ENCODE measurements around the gene THUMPD3. TPM values are rescaled to one million over a fixed set of nuclear protein-coding genes. Genes with fewer than 3 reads are reported as not detected.
A peak's percentile ranks its signal among the peaks of the same experiment; 100 is the strongest.

THUMPD3 gene
- total RNA-seq, 1 experiment from 2014 or later, result 46.3 TPM

- no peak for DNase-seq (ENCODE audit: low read depth)
Measured at GRCh38 chr3:9415485-9416138, 52.8 kb downstream of the THUMPD3 start.

DNA sequence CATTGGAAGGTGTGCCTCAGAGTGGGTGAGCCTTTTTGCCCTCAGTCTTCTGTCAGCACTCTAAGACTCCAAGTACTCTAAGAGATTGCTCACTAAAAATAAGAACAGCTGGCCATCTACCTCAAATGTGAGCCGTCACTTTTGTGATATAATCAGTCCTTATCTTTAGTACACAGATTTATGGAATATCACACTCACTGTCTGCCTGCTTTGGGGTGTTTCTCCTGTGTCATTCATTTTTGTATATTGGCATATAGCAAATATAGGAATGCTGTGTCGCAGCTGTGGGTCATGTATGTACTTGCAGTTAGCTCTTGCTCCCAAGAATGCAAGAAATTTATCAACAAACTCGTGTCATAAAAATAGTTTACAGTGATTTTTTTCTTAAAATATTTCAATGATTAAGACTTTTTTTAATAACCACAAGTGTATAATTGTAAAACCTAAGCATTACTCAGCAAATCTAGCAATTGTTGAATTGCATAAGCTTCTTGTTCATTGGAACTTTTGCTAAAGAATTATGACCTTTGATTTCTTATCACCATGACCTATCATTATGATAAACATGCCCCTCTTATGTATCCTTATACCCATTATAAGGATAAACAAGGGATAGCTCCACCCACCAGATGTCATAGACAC, 53.4 kb downstream of the THUMPD3 start:
- no peak for DNase-seq (ENCODE audit: low read depth)

GRCh38 chr3:9420850-9421549, 58.1 kb downstream of the THUMPD3 start:
- DNase-seq (ENCODE audit: low read depth), result peak; percentile 74

DNA sequence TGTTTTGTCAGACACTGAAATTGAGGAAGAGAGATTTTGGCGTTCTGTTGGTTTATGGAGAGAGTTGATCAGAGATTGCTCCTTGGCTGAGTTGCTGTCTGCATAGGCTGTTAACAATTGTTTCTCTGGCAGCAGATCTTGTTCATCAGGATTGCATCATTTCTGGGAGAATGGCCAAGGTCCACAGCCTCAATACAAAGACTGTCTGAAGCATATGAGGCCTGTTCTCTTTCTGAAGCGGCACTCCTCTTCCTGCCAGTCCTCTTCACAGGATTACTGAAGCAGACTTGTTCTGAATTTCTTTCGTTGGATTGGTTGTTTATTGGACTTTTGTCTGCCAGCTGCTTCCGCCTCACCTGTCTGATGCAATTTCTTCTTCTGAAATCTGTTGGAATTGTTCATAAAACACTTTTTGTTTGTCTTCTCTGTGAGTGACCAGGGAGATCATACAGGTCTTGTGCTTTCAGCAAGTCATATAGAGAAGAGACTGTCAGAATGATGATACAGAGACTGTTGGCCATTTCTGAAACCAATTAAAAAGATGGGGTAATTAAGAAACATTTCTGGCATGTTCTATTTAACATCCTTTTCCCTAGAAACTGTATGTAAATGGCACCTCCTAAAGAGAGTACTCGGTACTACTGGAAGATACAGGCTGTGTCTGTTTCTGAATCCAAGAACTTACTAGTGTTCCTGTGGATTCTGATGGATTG, 60.0 kb downstream of the THUMPD3 start:
- DNase-seq (ENCODE audit: low read depth), result peak; percentile 95

DNA sequence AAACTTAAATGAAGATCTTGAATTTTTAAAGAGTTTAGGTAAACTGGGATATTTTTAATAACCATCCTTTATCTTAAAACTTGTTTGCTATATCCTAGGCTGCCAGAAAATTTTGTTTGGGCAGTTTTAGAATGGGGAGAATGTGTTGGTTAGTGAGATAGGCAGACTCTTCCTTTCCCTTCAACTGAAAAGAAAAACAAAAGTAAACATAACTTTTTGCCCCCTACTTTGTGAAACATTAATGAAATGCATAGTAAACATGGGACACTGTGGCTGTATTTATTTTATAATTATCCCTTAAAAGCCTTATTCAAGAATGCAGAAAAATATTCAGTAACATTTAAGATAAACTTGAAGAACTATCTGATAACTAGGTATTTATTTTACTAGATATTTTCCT, 65.6 kb downstream of the THUMPD3 start:
- no peak for DNase-seq (ENCODE audit: low read depth)

GRCh38 chr3:9430733-9431132, 67.9 kb downstream of the THUMPD3 start:
- no peak for DNase-seq (ENCODE audit: low read depth)

- DNase-seq (ENCODE audit: low read depth), result no peak
Measured at GRCh38 chr3:9433627-9434521, 71.0 kb downstream of the THUMPD3 start.

GRCh38 chr3:9435316-9435715, 72.5 kb downstream of the THUMPD3 start:
- DNase-seq (ENCODE audit: low read depth), result no peak

Other genes starting within 250 kb of the THUMPD3 start
- gene SRGAP3, start 113.4 kb upstream of the THUMPD3 start, total RNA-seq (2014; rRNA removed; shearing (Covaris generic)), result 0.37 and 0.69 TPM in 2 replicates
- gene SETD5, start 34.6 kb downstream of the THUMPD3 start, total RNA-seq (2014; rRNA removed; shearing (Covaris generic)), result 43.9 and 65.2 TPM in 2 replicates
- gene LHFPL4, start 190.8 kb downstream of the THUMPD3 start, total RNA-seq (2014; rRNA removed; shearing (Covaris generic)), result not detected in 2 replicates